HG03439 (cell line): ENCODE data around the gene RPL10.

Experiments used
- ATAC-seq: cut with Tn5 transposase; IDR thresholded peaks from one replicate; pipeline ENCODE4 v1.9.1; 2021; ENCODE audit warnings: mild to moderate bottlenecking, moderate library complexity; ENCODE audit not compliant: unreplicated experiment

The RPL10 gene

DNA sequence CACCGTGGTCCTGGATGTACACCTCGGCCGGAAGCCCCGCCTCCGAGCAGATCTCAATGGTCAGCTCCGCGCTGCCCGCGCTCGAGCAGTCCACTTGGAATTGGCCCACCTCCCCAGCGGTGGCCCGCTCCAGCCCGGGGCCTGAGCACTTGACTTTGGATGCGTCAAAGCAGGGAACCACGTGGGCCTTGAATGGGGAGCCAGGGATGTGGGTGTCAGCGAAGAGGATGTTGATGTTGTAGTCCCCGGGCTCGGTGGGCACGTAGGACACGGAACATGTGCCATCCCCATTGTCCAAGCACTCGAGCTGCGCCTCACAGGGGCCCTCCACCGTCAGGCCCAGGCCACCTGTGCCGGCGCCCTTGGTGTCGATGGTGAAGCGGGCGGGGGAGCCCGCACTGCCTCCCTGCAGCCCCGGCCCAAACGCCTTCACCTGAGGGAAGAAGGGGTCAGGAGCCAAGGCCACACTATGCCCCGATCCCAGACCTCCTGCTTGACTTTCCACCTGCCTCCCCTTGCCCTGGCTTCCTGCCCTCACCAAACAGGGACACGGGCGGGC is 37.9 kb upstream of the RPL10 start:
- ATAC-seq: no peak

DNA sequence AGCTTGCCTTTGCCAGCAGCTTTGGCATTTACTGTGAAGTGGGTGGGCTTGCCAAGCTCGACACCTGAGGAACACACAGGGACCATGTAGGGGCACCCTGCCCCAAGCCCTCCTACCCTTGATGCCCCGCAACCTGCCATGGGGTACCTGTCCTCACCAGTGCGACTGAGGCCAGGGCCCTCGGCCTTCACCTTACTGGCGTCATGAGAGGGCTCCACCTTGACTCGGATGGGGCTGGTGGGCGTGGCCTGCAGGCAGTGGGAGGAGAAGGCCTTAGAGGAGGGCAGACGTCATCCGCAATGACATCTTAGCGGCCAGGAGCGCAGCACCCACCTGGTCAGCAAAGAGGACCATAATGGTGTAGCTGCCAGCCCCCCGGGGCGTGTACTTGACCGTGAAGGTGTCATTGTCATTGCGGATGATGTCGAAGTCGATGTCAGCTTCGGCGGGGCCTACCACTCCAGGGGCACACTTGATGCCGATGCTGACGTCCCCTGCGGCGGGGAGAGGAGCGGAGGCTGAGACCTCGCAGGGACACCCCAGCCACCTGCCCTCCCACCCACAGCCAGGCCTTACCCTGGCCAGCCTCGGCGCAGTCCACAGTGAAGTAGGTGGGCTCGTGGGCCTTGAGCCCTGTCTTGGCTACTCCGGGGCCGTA is 36.0 kb upstream of the RPL10 start:
- no peak for ATAC-seq

DNA sequence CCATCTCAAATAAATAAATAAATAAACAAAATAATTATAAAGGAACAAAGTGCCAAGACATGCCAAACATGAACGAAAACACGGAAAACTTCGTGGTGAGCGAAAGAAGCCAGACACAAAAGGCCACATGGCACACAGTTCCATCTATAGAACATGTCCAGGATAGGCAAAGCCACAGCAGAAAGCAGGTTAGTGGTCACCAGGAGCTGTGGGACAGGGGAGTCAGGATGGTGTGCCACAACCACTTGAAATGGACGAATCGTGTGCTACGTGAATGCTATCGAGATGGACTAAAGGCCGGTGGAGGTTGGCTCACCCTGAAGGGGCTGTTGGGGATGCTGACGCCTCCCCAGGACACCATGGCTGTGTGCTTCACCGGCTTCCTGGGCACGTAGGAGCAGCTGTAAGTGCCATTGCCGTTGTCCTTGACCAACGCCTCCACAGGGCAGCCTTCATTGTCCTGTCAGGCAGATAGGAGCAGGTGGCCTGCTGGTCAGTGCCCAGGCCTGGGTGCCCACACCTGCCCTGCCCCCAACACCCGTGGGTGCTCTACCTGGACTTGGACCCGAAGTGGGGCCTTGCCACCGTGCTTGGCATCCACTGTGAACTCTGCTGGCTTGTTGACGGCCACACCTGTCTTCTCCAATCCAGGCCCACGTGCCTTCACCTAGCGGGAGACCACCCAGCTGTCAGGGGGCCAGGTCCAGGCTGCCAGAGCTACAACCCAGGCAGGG is 34.3 kb upstream of the RPL10 start:
- ATAC-seq: no peak

DNA sequence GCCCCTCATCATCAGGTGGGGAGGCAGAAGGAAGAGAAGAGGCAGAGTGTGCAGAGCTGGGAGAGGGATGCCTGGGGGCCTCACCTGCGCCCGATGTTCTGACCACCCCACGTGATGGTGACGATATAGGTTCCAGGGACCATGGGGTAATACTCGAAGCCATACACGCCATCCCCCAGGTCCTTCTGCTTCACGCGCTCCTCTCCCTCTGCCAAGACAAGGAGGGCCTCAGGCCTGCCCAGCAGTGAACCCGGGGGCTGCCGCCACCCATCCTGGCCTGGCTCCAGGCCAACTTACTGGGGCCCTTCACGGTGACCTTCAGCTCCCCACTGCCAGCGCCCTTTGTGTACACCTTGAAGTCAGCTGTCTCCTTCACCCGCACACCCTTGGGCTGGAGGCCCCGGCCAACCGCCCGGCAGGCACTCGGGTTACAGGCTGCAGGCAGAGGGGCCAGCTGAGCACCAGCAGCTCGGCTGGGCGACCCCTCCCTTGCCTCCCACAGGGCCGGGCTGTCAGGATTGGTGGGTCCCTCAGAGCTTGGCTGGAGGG is 33.1 kb upstream of the RPL10 start:
- no peak for ATAC-seq

DNA sequence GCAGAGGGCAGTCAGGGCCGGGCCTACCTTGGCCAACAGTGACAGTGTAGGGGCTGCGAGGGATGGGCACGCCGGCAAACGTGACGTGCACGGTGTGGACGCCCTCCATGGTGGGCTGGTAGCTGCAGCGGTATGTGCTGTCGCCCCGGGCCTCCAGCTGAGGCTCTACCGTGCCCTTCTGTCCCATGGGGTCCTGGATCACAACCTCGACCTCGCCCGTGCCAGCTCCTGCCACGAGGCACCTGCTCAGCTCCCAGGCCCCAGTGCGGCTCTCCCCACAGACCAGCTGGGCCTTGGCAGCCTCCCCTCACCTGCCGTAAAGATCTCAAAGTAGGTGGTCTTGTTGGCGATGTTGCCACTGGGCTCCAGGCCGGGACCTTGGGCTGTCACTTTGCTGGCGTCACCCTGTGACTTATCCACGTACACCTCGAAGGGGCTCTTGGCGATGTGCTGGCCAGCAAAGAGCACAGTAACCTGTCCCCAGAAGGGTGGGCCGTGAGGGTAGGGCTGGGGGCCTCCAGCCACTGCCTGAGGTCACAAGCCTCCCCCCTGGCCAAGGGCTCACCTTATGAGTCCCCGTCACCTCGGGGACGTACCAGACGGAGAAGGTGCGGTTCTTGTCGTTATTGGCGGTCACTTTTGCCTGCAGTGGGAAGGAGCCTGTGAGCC is 32.0 kb upstream of the RPL10 start:
- no peak for ATAC-seq

DNA sequence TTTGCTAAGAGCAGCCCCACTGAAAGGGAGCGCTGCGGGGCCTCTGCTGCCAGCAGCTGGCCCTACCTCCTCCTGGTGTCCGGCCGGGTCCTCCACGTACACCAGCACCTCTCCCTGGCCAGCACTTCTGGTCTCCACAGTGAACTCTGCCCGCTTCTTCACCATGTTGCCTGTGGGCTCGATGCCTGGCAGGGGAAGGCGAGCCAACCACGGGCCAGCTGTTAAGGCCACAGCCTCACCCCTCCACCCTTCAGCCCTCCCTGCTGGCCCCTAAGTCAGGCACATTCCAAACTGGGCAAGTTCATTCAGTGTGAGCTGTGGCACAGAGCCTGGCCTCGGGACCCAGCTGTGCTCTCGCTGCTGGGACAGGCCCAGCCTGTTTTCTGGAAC is 31.5 kb upstream of the RPL10 start:
- no peak for ATAC-seq

DNA sequence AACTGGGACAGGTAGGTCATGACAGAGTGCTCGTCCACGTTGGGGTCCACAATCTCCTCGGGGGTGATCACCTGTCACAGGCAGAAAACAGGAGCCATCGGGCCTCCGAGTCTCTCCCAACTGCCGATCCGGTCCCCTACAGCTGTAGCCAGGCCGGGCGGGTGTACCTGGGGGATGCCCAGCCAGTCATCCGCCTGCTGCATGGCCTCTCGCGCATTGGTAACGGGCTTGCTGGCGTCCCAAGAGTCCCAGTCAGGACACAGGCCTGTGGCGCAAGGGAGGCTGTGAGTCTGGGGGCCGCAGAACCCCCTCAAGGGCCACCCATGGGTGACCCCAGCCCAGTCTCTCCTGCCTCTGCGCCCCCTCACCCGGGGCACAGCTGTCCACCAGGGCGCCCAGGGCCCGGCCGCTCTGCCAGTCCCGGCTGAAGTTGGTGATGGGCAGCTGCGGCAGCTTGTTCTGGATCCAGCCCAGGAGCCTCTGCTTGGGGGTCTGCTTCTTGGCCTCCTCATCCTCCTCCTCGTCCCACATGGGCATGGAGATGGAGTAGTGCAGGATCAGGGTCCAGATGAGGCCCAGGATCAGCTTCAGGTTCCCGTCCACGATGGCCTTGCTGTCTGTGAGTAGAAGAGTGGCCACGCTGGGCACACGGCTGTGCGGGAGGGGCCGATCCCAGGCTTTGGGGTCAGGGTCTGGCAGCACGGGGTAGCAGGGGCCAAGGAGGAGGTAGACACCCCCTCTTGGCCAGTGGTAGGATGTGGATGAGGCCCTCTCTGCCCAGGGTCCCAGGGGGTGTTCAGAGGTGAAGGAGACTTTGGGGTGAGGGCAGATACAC is 30.5 kb upstream of the RPL10 start:
- no peak for ATAC-seq

DNA sequence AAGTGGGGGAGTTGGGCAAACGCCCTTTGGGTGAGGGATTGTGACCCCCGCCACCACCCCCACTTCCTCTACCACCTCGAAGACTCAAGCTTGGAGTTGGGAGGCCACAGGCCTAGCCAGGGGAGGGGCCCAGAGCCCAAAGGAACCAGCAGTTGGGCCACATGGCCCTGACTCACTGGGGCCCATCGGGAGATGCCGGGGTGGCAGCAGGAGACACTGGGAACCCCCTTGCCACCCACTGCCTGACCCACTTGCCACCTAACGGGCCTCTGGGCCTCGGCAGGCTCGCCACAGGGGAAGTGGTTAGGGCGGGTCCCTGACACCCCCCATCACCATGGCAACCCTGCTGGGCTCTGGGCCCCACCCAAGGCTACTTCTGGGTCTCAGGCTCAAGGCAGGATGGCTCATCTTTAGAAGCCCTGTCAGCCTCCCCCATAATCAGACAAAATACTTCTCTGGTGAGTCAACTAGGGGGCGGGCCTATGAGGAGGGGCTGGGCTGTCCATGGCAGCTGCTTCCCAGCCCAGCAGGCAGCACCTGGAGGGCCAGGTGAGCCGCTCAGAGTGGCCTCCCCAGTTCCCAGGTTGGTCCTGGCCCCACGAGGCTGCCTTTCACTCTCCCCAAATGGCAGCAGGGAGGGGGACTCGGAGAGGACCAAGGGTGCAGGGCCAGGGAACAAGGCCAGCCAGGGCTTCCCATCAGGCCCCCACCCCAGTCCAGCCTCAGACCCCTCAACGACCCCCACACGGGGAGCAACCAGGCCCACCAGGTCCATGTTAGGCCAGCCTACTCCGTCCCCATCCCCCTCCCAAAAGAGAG is 29.3 kb upstream of the RPL10 start:
- peak; percentile 35 for ATAC-seq

DNA sequence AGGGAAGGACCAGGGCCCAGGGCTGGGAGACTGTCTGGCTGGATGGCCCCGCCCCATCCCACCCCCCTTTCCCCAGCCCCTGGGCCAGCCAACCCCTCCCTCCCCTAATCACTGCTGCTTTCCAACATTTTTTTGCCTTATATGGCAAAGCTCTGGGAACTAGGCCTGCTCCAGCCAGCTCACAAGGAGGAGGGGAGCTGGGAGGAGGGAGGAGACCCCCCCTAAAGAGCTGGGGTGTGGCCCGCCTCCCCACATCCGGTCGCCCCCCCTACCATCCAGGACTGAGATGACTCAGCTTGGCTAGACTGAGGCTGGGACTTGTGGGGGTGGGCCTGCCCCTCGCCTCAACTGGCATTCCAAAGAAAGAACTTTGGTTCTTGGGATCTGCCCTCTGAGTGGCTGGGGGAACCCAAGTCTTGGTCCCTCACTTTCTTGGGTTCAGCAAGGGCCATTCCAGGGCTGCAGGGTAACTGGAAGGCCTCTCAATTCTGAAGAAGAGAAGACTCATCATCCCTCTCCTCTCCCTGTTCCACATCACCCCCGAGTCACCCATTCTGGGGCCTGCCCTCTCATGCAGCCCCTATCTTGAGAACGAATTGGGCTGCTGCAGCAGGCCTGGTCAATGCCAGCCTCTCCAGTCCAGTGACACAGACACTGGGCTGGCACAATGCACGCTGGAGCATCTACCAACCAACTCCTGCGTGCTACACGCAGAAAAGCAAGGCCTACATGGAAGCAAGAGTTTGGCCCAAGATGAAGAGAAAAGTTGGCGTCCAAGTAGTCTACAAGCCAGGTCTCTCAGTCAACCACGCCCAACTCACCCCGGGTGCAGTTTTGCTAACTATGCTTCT is 28.5 kb upstream of the RPL10 start:
- no peak for ATAC-seq

DNA sequence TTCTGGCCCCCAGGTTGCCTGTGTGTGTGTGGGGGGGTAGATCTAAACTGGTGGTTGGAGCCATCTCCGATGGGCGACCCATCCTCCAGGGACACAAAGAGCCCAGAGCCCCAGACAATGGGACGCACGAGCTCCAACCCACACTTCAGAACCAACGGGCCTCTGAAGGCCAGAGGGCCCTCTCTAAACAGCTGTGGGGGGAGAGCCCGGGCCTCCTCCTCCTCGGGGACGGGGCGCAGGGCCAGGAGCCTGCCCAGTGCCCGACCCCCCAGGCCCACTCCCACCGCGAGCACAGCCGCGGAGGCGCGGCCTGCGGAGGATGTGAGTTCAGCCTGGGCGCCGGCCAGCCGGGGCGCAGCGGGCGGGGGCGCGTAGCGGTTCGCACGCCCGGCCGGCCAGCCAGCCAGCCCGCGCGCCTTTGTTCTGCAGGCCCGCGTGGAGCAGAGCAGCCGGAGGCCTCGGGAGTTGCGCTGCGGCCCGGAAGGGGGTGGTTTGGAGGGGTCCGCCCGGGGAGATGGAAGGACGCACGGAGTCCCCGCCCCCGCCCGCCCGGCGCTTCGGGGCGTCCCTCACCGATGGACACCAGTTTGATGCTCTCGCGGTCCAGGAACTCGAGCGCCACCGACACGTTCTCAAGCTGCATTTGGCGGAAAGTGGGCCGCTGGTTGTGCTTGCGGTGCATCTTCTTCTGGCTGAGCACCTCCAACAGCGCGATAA is 27.7 kb upstream of the RPL10 start:
- no peak for ATAC-seq

DNA sequence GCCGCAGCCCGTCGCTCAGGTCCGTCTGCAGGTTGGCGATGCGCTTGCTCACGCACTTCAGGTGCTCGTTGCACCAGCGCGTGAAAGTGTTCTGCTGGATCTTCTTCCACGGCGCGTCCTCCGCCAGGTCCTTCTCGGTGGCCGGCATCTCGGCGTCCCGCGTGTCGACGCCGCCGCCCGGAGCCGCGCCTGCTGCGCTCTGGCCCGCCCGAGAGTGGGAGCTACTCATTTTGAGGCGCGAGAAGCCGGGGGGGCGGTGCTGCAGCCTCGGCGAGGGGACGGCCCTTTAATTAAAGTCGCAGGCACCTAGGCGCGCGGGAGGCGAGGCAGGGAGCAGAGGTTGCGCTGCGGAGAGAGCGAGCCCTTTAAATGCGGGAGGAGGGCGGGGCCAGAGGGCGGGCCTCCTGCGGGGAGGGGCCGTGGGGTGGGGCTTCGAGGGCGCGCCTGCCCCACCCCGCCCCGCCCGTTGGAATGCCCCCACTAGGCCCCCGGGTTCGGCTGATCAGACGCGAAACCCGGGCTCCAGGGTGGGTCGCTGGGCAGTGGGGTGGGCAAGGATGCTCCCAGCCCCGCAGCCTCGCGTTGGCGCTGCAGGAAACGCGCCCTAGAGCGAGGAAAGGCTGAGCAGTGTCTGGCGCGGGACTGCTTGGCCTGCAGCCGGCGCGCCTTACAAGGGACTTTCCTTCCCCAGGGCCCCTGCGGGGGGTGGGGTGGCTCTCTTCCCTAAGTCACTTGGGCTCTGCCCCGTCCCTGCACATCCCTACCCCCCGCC is 27.0 kb upstream of the RPL10 start:
- peak; percentile 66 for ATAC-seq

DNA sequence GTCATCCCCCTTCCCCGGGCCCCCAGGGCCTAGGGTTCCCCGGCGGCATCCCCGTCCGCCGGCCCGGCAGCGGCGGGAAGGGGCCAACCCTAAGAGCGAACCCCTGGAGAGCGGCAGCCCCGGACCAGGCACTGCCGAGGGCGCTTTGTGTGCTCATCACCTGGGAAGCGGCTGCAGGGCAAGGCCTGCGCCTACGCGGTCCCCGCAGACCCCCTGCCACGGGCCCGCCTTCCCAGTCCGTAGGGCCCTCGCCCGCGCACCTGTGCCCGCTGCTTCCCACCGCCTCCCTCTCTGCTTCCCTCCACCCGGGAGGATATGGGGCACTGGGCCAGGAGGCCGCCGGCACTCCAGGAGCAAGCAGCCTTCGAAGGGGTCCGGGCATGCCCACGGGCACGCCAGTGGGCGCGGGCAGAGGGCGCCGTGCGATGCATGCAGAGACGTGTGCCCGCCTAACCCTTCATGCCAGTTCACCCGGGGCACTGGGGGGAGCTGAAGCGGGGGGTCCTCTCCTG is 26.3 kb upstream of the RPL10 start:
- ATAC-seq: no peak

DNA sequence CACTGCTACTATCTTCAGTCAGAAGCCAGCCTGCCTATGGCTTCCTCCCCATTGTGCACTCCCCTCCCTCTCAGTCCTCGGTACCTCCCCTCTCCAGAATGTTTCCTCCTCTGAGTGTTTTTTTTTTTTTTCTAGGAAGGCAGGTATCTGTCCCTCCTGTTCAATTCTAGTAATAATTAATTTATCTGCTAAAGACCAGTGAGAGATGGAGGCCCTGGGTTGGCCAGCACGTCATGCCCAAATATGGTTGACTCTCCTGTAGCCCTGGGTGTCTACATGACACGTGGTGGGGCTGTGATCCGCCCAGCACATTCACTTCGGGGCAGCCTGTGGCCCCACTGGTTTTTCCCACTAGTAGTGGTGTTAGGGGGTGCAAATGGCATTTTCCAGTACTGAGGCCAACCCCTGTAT is 25.6 kb upstream of the RPL10 start:
- no peak for ATAC-seq

DNA sequence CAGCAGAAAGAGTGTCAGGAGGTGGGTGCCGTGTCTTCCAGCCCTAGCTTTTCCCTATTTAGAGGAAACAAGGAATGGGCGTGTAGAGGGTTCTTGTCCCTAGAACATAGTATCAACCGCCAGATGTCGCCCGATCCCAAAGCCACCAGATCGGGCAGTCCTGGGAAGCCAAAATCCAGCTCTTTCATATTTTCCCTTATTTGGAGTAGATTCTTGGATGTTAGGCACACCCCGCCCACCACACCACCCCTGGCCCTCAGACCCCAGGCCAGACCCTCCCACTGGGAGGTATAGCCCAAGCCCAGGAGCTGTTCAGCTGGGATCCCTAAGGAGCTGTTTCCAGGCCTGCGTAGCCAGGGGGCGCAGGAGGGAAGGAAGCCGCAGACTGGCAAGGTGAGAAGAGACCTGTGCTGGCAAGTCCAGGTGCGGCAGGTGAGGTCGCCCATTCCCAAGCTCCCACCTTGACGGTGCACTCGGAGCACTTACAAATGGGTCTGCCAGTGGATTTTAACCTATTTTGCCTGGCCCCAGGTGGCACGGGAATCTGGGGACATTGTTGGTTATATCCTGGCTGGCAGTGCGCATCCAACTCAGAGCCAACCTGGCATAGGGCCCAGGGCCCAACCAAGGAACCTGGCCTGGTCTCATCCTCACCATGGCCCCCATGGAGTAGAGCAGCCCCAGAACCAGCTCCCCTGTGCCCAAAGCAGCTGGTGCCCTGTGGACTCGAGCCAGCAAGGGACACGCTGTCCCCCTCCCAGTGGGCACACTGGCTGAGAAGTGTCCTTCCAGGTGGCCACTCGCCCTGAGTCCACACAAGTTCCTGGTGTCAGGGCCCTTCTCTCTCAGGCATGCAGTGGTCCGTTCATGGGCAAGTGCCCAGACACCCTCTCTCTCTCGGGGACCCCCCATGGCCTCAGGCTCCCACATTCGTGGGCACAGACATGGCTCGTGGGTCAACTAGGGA is 24.6 kb upstream of the RPL10 start:
- ATAC-seq: no peak

DNA sequence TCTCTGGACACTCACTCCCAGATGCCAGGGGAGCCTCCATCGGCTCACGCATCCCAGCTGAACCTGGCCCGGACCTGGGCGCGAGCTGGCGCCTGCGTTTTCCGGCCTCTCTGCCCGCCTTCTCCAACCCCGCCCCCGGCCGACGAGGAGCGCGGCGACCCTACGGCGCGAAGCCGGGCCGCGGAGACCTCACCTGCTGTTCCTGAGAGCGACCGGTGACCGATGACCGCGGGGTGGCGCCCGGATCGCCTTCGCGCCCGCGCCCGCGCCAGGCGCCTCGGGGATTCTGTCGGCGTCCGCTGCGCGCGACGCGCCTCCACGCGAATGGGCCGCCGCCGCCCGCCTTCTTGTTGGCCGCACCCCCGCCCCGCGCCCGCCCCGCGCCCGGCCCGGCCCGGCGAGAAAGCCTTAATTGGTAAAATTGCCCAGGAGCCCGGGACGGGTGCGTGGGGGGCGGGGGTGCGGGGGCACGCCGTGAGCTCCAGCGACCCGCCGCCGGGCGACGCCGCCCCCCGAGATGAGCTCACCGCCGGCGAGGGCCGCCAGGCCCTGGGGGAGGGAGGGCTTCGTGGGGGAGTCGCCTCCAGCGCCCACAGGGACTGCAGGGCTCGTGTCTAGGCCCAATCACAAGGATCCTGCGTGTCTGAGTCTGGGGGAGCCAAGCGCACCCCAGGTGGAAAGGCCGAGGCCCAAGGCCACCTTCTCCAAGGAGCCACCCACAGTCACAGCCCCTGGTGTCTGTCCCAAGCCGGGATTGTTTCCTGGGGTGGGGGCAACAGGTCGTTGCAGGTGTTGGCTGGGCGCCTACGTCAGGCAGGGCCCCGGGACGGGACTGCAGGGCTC is 23.6 kb upstream of the RPL10 start, which contains the start of gene FLNA:
Gene FLNA (minus strand): TSS at position 322 of the 843 bp plus-strand sequence. CDS start 3,389 bp downstream, outside the sequence.
- no peak for ATAC-seq
